HG02610 (cell line): ENCODE measurements around the gene ZNF30.
A peak's percentile ranks its signal among the peaks of the same experiment; 100 is the strongest.
"Not testable (repeated sequence)": the region's sequence is repeated elsewhere in the genome, so short reads cannot be mapped to it uniquely, and the experiment has no call there.

ENCODE experiments used
- ATAC-seq: cut with Tn5 transposase; IDR thresholded peaks from one replicate; pipeline ENCODE4 v1.9.1; 2021; ENCODE audit warnings: mild to moderate bottlenecking, moderate library complexity; ENCODE audit not compliant: unreplicated experiment

Gene ZNF30

DNA sequence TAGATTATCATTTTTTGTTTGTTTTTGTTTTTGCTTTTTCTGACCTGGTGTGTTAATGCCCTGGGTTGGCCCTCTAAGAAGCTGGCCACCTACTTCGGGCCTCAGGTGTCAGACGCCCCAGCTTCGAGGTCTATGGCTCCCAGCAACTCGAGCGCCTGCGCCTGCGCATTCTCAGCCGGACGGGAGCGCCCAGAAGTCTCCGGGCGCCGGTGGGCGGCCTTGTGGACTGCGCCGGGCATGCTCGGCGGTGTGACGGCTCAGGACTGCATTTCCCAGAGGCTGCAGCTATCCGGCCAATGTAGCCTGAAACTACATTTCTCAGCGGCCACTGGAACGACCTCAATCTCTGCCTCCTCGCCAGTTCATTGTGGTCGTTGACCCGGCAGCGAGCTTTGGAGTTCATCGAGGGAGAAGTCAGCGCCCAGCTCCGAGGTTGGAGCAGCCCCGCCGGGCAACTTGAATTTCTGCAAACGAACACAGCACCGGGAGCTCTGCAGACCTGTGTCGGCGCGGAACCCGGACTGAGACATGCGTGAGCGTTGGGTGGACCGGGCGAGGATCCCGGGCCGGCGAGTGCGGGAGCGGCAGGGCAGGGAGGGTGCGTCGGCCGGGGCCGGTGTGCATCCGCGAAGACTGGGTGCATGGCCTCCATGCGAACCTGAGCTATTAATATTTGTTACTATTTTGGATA lies at the start of gene ZNF30:
ZNF30 (plus strand) TSS at position 219 of the 691 bp plus-strand sequence. CDS start 3,045 bp downstream, outside the sequence.
- ATAC-seq, result peak; percentile 89

DNA sequence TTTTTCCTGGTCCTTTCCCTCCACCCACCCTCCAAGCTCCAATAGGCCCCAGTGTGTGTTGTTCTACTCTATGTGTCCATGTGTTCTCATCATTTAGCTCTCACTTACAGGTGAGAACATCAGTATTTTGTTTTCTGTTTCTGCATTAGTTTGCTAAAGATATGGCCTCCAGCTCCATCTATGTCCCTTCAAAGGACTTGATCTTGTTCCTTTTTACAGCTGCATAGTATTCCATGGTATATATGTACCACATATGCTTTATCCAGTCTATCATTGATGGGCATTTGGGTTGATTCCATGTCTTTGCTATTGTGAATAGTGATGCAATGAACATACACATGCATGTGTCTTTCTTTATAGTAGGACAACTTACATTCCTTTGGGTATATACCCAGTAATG lies 47.1 kb upstream of the ZNF30 start:
- ATAC-seq, result no peak

DNA sequence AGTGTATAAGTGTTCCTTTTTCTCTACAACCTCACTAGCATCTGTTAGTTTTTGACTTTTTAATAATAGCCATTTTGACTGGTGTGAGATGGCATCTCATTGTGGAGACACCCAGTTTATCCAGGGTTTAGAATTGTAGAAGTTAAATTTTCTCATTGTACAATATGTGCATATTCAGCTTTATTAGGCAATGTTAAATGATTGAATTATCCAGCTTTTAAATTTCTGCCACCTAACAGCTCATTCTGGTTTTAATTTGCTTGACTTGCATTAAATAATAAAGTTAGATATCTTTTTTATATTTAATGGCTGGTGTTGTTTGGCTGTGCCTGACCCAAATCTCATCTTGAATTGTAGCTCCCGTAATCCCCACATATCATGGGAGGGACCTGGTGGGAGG lies 46.7 kb upstream of the ZNF30 start:
- no peak for ATAC-seq

DNA sequence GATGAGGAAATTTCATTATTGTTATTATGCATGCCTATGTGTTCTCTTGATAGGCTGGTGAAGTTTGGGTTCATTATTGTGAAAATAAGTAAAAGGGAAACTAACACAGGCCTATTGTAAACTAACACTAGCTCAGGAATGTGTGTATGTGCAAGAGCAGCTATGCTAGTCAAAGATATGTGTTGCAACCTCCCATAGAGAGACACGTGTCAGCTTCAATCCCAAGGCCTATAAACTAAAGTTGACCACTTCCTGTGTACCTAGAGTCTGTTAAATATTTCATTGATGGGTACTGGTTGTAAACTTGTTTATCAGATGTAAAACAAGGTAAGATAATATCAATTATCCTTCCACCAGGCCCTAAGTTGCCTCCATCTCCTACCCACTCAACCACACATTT lies 44.7 kb upstream of the ZNF30 start:
- no peak for ATAC-seq

DNA sequence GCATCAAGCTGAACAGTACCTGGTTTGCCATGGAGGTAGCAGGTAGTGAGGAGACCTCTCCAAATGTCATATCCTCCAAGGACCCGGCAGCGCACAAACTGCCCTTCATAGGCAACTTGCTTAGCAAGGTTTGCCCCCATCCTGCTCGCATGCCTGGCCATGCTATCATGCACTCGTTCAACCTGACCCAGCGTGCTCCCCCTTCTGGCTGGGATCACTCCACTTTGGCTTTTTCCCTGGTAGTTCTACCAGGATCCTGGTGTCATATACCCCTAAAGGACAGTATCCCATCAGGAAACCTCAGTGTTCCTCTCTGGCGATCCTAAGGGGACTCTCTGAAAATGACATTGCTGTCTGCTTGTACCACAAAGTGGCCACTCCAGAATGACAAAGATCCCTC lies 38.6 kb upstream of the ZNF30 start:
- no peak for ATAC-seq

DNA sequence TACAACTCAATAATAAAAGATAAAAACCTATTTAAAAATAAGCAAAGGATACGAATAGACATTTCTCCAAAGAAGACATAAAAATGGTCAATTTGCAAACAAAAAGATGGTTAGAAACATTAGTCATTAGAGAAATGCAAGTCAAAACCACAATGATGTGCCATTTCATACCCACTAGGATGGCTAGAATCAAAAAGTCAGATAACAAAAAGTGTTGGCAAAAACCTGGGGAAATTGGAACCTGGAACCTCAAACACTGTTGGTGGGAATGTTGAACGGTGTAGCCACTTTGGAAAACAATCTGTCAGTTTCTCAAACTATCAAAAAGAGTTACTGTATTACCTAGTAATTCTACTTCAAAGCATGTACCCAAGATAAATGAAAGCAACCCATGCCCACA lies 26.5 kb upstream of the ZNF30 start:
- no peak for ATAC-seq

DNA sequence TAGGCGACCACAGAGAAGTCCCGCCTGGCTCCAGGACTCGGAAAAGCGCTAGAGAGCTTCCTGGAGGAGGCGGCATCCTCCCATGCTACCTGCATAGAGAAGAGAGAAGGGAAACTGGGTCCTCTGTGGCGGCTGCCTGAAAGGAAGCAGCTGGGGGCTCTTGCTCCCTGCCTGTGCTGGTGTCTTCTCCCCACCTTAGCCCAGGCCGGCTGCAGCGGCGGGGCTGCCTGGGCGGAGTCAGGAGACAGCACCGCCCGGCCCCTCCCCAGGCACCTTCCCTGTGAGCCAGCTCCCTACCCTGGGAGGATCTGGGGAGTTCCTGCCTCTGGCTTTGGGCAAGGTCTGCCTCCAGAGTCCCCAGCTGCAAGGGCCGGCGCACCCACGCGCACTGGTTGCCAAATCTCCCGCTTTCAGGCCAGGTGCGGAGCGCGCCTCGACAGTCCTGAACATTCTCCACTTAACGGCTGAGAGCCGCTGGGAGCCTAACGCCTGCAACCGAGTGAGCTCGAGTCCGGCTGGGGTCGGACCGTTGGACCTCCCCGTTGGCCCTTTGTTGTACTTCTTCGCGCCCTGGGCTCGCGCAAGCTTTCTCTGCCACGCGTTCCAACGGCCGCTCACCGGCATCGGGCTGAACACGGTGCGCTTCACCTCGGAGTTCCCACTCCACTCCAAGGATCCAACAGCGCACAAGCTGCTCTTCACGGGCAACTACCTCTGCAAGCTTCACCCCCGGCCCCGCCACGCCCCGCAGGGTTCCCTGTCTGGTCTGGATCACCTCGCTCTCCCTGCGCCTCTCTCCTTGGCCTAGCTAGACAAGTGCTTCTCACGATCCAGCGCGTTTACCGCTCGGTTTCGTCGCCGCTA lies 21.8 kb upstream of the ZNF30 start:
- ATAC-seq, result no peak

DNA sequence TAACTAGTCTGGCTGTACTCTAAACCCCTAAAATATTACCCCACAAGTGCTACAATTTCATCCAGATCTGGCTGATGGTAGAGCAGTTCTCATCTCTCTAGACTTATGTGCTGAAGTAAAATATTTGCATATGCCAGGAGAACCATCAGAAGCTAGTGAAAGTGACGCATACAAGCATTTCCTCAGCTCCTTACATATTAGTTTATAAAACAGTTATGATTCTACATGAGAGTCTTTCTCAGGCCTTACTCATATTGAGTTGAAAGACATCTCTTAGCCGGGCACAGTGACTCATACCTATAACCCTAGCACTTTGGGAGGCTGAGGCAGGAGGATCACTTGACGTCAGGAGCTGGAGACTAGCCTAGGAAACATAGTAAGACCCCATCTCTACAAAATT lies 15.9 kb upstream of the ZNF30 start:
- ATAC-seq, result no peak

DNA sequence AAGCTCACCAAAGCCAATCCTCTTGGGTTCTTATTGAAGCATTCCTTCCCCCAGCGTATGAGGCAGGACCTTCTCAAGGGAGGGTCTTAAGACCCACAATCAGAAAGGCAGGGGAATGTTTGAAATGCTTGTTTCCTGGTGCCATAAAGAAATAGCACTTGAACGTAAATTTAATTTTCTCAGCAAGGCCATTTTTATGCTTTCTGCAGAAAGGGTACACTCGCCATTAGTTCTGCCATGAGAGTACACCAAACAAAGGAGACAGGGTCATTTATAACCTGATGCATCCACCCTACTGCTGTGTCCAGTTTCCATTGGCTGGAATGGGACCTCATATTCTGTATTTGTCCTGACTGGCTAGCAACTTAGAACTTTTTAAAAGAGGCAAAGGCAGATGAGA lies 9.6 kb upstream of the ZNF30 start:
- ATAC-seq, result not testable (repeated sequence)

DNA sequence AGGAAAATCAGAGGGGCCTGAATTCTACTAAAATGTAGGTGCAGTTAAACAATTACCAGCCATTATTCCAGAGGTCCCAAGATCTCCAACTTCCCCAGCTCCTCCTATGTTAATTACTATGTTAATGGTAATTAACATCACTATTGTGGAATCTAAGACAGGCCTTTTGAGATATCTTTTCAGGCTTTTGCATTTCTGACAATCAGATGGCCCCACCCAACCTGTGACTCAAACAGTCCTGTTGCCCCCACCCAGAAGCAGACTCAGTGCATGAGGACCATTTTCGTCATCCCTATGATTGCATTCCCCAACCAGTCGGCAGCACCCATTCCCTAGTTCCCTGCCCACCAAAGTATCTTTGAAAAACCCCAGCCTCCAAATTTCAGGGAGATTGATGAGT lies 8.5 kb upstream of the ZNF30 start:
- ATAC-seq, result no peak

DNA sequence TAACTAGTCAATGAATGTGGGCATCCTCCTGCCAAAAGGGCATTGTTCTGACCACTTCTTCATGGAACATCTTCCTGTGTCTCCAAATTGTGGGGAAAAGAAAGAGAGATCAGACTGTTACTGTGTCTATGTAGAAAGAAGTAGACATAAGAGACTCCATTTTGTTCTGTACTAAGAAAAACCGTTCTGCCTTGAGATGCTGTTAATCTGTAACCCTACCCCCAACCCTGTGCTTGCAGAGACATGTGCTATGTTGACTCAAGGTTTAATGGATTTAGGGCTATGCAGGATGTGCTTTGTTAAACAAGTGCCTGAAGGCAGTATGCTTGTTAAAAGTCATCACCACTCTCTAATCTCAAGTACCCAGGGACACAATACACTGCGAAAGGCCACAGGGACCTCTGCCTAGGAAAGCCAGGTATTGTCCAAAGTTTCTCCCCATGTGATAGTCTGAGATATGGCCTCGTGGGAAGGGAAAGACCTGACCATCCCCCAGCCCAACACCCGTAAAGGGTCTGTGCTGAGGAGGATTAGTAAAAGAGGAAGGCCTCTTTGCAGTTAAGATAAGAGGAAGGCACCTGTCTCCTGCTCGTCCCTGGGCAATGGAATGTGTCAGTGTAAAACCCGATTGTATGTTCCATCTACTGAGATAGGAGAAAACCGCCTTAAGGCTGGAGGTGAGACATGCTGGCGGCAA lies 6.5 kb upstream of the ZNF30 start:
- not testable (repeated sequence) for ATAC-seq

DNA sequence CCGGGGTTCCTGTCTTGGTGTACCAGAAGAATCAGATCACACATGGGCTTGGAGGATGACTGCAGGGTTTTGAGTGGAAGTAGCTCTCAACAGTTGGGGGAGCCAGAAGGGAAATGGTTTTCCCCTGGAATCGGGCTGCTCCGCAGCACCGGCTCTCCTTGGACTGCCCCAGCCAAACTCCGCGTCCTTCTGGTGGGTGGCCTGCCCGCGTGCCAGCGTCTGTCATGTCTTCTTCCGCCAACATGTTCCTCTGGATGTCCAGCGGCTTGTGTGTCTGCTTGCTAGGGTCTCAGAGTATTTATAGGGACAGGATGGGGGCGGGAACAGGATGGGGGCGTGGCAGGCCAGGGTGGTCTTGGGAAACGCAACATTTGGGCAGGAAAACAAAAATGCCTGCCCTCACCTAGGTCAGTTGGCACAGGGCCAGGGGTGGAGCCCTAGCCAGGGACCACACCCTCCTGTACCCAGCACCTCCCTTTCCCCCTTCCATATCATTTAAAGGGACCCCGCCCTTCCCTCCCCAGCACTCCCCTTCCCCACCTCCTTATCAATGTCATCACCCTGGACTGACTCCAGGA lies 1.3 kb upstream of the ZNF30 start:
- no peak for ATAC-seq

DNA sequence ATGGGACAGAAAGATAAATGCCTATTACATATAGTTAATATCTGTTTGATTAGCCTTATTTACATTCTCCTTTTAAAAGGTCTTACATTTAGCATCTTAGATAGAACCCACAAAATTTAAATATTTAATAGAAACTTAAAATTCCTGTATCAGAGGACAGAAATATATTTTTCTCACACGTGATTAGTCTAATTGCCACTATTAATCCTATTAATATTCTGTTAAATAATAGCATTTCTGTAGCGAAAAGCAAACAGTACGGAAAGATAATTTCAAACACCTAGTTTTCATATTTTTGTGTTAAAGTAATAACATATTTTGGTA lies 380 bp upstream of the ZNF30 start:
- no peak for ATAC-seq

DNA sequence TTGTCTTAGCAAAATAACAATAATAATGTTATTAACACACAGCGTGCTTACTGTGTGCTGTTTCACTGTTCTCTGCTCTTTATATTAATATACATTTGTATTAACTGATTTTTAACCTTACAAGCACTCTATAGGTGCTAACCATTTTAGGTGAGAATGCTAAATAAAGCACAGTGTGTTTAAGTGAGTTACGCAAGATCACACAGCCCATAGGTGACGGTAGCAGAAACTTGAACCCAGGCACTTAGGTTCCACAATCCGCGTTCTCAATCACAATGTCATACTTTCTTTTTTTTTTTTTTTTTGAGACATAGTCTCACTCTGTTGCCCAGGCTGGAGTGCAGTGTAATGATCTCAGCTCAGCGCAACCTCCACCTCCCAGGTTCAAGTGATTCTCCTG lies 5.8 kb downstream of the ZNF30 start:
- no peak for ATAC-seq

DNA sequence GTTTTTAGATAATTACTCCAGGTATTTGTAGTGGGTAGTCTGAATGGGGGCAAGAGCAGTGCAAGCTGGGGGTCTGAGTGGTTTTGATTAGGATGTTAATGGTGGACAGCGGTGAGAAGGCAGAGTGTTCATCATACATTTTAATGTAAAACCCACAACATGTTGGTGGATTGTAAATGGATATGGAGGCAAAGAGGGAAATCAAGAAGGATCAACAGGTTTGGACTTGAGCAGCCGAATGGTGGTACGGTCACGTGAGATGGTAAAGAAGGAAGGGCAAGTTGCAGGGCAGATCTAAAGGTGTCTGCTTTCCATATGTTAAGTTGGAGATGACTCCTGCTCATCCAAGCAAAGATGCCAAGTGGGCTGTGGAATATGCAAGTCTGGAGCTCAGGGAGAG lies 9.5 kb downstream of the ZNF30 start:
- no peak for ATAC-seq

DNA sequence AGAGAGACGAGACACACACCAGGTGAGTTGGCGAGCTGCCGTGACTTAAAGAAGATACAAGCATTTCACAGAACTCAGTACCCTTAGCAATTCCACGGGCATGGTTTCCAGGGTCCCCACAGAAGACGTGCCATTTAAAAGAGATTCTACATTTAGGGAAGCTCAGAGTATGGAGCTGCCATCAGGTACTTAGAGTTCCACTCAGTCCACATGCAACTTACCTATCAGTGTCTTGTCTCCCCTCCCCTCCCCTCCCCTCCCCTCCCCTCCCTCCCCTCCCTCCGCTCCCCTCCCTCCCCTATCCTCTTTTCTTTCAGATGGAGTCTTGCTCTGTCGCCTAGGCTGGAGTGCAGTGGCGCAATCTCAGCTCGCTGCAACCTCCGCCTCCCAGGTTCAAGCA lies 12.2 kb downstream of the ZNF30 start:
- ATAC-seq, result no peak

DNA sequence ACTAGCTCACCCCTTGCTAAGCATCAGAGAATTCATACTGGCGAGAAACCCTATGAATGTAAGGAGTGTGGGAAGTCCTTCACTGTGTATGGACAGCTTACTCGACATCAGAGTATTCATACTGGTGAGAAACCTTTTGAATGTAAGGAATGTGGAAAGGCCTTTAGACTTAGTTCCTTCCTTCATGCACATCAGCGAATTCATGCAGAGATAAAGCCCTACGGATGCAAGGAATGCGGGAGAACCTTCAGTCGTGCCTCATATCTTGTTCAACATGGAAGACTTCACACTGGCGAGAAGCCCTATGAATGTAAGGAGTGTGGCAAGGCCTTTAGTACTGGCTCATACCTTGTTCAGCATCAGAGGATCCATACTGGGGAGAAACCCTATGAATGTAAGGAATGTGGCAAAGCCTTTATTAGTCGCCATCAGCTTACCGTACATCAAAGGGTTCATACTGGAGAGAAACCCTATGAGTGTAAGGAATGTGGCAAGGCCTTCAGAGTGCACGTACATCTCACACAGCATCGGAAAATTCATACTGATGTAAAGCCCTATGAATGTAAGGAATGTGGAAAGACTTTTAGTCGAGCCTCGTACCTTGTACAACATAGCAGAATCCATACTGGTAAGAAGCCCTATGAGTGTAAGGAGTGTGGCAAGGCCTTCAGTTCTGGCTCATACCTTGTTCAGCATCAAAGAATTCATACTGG lies 17.3 kb downstream of the ZNF30 start:
- ATAC-seq, result no peak

DNA sequence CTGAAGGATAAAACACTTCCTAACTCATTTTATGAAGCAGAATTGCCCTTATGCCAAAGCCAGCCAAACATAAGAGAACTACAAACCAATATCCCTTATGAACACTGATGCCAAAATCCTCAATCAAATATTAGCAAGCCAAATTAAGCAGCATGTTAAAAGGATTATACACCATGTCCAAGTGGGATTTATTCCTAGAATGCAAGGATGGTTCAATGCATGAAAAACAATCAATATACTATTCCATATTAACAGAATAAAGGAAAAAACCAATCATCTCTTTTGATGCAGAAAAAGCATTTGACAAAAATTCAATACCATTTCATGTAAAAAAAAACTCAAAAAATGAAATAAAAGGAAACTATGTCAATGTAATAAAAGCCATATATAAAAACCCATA lies 26.4 kb downstream of the ZNF30 start:
- no peak for ATAC-seq

DNA sequence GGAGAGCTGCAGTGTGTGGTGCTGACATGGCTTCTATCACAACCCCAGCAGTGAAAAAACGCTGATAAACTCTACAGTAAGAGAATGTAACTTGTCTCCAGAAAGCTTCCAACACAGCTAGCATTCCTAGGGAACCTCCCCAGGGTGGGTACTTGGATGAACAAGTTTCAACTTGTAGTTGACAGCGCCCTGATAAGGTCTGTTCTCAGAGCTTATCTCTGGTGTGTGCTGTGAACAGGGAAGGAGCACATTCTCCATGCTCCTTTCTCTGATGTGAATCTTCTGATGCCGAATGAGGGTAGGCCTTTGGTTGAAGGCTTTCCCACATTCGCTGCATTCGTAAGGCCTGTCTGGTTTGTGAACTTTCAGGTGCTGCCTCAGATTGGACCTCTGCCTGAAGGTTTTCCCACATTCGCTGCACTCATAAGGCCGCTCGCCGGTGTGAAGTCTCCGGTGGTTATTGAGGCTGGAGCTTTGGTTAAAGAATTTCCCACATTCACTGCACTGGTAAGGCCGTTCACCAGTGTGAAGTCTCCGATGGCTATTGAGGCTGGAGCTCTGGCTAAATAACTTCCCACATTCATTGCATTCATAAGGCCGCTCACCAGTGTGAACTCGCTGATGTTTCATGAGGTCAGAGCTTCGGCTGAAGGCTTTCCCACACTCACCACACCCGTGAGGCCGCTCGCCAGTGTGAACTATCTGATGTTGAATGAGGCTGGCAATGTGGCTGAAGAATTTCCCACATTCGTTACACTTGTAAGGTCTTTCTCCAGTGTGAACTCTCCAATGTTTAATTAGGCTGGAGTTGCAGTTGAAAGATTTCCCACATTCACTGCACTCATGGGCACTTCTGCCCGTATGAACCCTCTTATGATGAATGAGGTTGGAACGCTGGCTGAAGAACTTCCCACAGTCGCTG lies 31.4 kb downstream of the ZNF30 start:
- ATAC-seq, result no peak

DNA sequence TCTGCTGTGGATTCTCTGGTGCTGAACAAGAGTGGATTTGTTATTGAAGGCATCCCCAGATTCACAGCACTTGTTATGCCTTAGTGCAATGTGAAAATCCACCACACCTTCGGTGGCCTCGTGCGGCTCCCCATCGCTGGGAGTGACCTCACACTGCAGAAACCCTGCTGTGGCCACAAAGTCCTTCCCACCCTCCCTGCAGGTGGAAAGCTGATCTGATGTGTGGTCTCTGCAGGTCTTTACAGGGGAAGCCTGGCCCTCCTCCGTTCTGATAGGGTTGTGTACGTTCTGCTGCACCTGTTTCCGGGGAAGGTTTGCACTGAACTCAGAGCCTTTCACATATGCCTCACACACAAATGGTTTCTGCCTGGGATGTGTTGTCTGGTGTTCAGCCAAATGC lies 32.3 kb downstream of the ZNF30 start:
- no peak for ATAC-seq
